HEK293 (cell line): Measurements from ENCODE around the gene KIRREL3.
A peak's percentile ranks its signal among the peaks of the same experiment; 100 is the strongest.

ENCODE experiments used
- CTCF ChIA-PET: fragments of 350-600 bp; formaldehyde crosslinking; extraction: SDS; loops from one replicate; lab custom pipeline; 2021; ENCODE audit warnings: antibody characterized with exemption; lab: Yijun Ruan, JAX
- POLR2A ChIA-PET: fragments of 300-600 bp; formaldehyde crosslinking; extraction: SDS; loops from one replicate; lab custom pipeline; 2020; ENCODE audit warnings: antibody characterized with exemption, inconsistent platforms; lab: Yijun Ruan, JAX
- H3K27ac ChIP-seq: fragments of 200-500 bp; sonication (Bioruptor generic); 2 replicates; pipeline ENCODE4 v1.5.1; 2014; ENCODE audit warnings: low read depth, low read length, control low read depth, inconsistent platforms; ENCODE audit errors: extremely low read depth
- H3K36me3 ChIP-seq, 2 experiments: fragments of 200-500 bp in 1 of 2; sonication (Bioruptor generic) in 1 of 2; 1 replicate in 1 of 2; 2 replicates in 1 of 2; pipeline ENCODE4 v1.5.1; 2014 to 2017; ENCODE audit warnings: inconsistent platforms in 2 of 2, low read length in 2 of 2; ENCODE audit not compliant: control insufficient read depth in 2 of 2, insufficient read depth in 1 of 2
- H3K4me1 ChIP-seq: fragments of 200-500 bp; sonication (Bioruptor generic); 2 replicates; pipeline ENCODE4 v1.5.1; 2014; ENCODE audit warnings: mild to moderate bottlenecking, low read length, inconsistent platforms; ENCODE audit not compliant: control insufficient read depth, insufficient read depth
- H3K4me3 ChIP-seq: 2 replicates; pipeline ENCODE4 v1.5.1; 2011; ENCODE audit warnings: low read depth, mild to moderate bottlenecking, control low read depth, low read length, moderate library complexity
- H3K9me3 ChIP-seq: fragments of 200-500 bp; sonication (Bioruptor generic); 2 replicates; pipeline ENCODE4 v1.5.1; 2014; ENCODE audit warnings: low read depth, low read length, inconsistent platforms; ENCODE audit not compliant: control insufficient read depth, insufficient read depth
- GFI1B ChIP-seq: fragments of 450-650 bp; formaldehyde crosslinking; IDR thresholded peaks from 2 replicates; pipeline ENCODE4 v1.5.1; 2016; ENCODE audit warnings: missing biosample characterization, missing genetic modification characterization
- HOXD13 ChIP-seq: sonication (generic); formaldehyde crosslinking; IDR thresholded peaks from 2 replicates; pipeline ENCODE4 v1.8.0; 2022; ENCODE audit warnings: missing genetic modification reagents, borderline replicate concordance
- RBAK ChIP-seq: fragments of 450-650 bp; formaldehyde crosslinking; IDR thresholded peaks from 2 replicates; pipeline ENCODE4 v1.5.1; 2016; ENCODE audit warnings: missing biosample characterization, missing genetic modification characterization
- SETDB1 ChIP-seq: IDR thresholded peaks from one replicate; pipeline ENCODE4 v1.6.1; 2017; ENCODE audit warnings: mild to moderate bottlenecking, low read length, moderate library complexity, mixed read lengths; ENCODE audit not compliant: insufficient read length
- SP2 ChIP-seq: fragments of 450-650 bp; formaldehyde crosslinking; IDR thresholded peaks from 2 replicates; pipeline ENCODE4 v1.5.1; 2016; ENCODE audit warnings: missing biosample characterization, missing genetic modification characterization
- SP3 ChIP-seq: fragments of 450-650 bp; formaldehyde crosslinking; IDR thresholded peaks from 2 replicates; pipeline ENCODE4 v1.5.1; 2016; ENCODE audit warnings: missing biosample characterization, missing genetic modification characterization
- YY2 ChIP-seq: fragments of 450-650 bp; formaldehyde crosslinking; IDR thresholded peaks from 2 replicates; pipeline ENCODE4 v1.5.1; 2016; ENCODE audit warnings: missing biosample characterization, missing genetic modification characterization
- ZBTB20 ChIP-seq: fragments of 450-650 bp; formaldehyde crosslinking; IDR thresholded peaks from 2 replicates; pipeline ENCODE4 v1.5.1; 2016; ENCODE audit warnings: missing biosample characterization, missing genetic modification characterization
- ZIC2 ChIP-seq: fragments of 450-650 bp; formaldehyde crosslinking; IDR thresholded peaks from 2 replicates; pipeline ENCODE4 v1.5.1; 2016; ENCODE audit warnings: missing biosample characterization, missing genetic modification characterization
- ZNF138 ChIP-seq: fragments of 450-650 bp; formaldehyde crosslinking; IDR thresholded peaks from 2 replicates; pipeline ENCODE4 v1.5.1; 2016; ENCODE audit warnings: missing biosample characterization, missing genetic modification characterization, borderline replicate concordance
- ZNF169 ChIP-seq: fragments of 450-650 bp; formaldehyde crosslinking; IDR thresholded peaks from 2 replicates; pipeline ENCODE4 v1.5.1; 2016; ENCODE audit warnings: missing biosample characterization, missing genetic modification characterization
- ZNF211 ChIP-seq: fragments of 450-650 bp; formaldehyde crosslinking; IDR thresholded peaks from 2 replicates; pipeline ENCODE4 v1.5.1; 2016; ENCODE audit warnings: low read depth, missing biosample characterization, missing genetic modification characterization
- ZNF214 ChIP-seq: fragments of 450-650 bp; formaldehyde crosslinking; IDR thresholded peaks from 2 replicates; pipeline ENCODE4 v1.5.1; 2017; ENCODE audit warnings: missing biosample characterization, mild to moderate bottlenecking, missing genetic modification characterization, borderline replicate concordance
- ZNF239 ChIP-seq: fragments of 450-650 bp; formaldehyde crosslinking; IDR thresholded peaks from 2 replicates; pipeline ENCODE4 v1.5.1; 2016; ENCODE audit warnings: missing biosample characterization, missing genetic modification characterization
- ZNF248 ChIP-seq: fragments of 450-650 bp; formaldehyde crosslinking; IDR thresholded peaks from 2 replicates; pipeline ENCODE4 v1.5.1; 2017; ENCODE audit warnings: missing biosample characterization, missing genetic modification characterization
- ZNF521 ChIP-seq: fragments of 450-650 bp; formaldehyde crosslinking; IDR thresholded peaks from 2 replicates; pipeline ENCODE4 v1.5.1; 2017; ENCODE audit warnings: missing biosample characterization, mild to moderate bottlenecking, missing genetic modification characterization
- ZNF548 ChIP-seq: fragments of 450-650 bp; formaldehyde crosslinking; IDR thresholded peaks from 2 replicates; pipeline ENCODE4 v1.5.1; 2016; ENCODE audit warnings: missing biosample characterization, missing genetic modification characterization
- ZNF654 ChIP-seq: fragments of 450-650 bp; formaldehyde crosslinking; IDR thresholded peaks from 2 replicates; pipeline ENCODE4 v1.5.1; 2016; ENCODE audit warnings: low read depth, missing biosample characterization, missing genetic modification characterization
- ZNF792 ChIP-seq: fragments of 450-650 bp; formaldehyde crosslinking; IDR thresholded peaks from 2 replicates; pipeline ENCODE4 v1.5.1; 2016; ENCODE audit warnings: missing biosample characterization, missing genetic modification characterization
- ZNF837 ChIP-seq: fragments of 450-650 bp; formaldehyde crosslinking; IDR thresholded peaks from 2 replicates; pipeline ENCODE4 v1.5.1; 2016; ENCODE audit warnings: missing biosample characterization, missing genetic modification characterization
- TF ChIP-seq, protein P1 (sequence below): fragments of 450-650 bp; formaldehyde crosslinking; IDR thresholded peaks from 2 replicates; pipeline ENCODE4 v1.5.1; 2016; ENCODE audit warnings: missing biosample characterization, missing genetic modification characterization
- TF ChIP-seq, protein P2 (sequence below): fragments of 450-650 bp; IDR thresholded peaks from 2 replicates; pipeline ENCODE4 v1.5.1; 2018; ENCODE audit warnings: missing biosample characterization, missing genetic modification characterization
- TF ChIP-seq, protein P3 (sequence below): fragments of 450-650 bp; formaldehyde crosslinking; IDR thresholded peaks from 2 replicates; pipeline ENCODE4 v1.5.1; 2016; ENCODE audit warnings: missing biosample characterization, missing genetic modification characterization, low read depth

KIRREL3 gene

DNA sequence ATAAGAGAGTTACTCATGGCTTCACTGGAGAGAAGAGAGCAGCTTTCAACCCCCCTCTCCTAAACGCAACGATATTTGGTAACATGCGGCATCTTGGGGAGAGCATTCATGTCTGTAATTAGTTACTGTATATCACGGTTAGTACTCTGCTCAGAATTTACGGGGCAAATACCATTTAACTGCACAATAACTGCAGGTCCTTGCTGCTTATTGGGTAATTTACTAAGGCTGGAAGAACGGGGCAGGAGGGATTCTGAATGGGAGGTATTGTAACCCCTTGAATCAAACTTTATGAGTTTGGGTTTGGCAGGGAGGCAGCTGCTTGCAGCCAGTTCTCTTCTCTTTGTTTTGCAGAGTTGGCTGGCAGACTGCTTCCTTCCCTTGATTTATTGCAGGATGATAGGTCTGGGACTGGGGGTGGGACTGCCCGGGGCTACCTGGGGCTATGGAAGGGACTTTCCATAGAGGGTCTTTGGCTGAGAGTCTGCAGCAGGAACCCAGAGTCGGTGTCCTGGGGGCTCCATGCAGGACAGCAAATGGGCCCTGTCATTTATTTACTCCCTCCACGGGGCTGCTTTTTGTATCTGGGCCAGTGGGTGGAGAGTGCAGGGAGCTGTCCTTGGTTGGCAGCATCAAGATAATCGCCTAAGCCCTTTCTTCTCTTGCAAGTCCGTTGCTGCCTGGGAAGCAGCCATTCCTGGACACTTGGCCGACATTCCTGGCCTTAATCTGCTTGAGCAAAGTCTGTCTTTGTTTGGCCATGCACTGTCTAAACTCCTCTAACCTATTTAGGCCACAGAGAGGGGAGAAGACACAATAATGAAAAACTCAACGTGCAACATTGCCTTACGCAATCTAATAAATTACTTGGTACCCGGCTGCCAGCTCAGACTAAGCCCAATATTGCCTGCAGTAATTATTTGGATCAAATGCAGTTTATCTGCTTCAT, 456.2 kb downstream of the KIRREL3 start:
- Histone ChIP-seq H3K27ac (no peak overlapping the region), H3K4me3 (no peak overlapping the region), H3K36me3 (no peaks in the 10 kb centered on the region), H3K4me1 (no peaks in the 10 kb centered on the region), H3K9me3 (no peaks in the 10 kb centered on the region)
- ChIA-PET CTCF (no interaction called here), POLR2A (no interaction called here)
- TF ChIP-seq SETDB1 (no peak), YY2 (no peak), ZIC2 (0 out of 2 replicates have a peak, but pooled peaks have one; percentile 11), ZNF214 (tag by site-specific recombination) (no peak), SP3 (tag by site-specific recombination) (no peak)
- TF ChIP-seq, protein P1, sequence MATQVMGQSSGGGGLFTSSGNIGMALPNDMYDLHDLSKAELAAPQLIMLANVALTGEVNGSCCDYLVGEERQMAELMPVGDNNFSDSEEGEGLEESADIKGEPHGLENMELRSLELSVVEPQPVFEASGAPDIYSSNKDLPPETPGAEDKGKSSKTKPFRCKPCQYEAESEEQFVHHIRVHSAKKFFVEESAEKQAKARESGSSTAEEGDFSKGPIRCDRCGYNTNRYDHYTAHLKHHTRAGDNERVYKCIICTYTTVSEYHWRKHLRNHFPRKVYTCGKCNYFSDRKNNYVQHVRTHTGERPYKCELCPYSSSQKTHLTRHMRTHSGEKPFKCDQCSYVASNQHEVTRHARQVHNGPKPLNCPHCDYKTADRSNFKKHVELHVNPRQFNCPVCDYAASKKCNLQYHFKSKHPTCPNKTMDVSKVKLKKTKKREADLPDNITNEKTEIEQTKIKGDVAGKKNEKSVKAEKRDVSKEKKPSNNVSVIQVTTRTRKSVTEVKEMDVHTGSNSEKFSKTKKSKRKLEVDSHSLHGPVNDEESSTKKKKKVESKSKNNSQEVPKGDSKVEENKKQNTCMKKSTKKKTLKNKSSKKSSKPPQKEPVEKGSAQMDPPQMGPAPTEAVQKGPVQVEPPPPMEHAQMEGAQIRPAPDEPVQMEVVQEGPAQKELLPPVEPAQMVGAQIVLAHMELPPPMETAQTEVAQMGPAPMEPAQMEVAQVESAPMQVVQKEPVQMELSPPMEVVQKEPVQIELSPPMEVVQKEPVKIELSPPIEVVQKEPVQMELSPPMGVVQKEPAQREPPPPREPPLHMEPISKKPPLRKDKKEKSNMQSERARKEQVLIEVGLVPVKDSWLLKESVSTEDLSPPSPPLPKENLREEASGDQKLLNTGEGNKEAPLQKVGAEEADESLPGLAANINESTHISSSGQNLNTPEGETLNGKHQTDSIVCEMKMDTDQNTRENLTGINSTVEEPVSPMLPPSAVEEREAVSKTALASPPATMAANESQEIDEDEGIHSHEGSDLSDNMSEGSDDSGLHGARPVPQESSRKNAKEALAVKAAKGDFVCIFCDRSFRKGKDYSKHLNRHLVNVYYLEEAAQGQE (tag by site-specific recombination): peak; percentile 91
- TF ChIP-seq, protein P2, sequence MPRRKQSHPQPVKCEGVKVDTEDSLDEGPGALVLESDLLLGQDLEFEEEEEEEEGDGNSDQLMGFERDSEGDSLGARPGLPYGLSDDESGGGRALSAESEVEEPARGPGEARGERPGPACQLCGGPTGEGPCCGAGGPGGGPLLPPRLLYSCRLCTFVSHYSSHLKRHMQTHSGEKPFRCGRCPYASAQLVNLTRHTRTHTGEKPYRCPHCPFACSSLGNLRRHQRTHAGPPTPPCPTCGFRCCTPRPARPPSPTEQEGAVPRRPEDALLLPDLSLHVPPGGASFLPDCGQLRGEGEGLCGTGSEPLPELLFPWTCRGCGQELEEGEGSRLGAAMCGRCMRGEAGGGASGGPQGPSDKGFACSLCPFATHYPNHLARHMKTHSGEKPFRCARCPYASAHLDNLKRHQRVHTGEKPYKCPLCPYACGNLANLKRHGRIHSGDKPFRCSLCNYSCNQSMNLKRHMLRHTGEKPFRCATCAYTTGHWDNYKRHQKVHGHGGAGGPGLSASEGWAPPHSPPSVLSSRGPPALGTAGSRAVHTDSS: no peak

DNA sequence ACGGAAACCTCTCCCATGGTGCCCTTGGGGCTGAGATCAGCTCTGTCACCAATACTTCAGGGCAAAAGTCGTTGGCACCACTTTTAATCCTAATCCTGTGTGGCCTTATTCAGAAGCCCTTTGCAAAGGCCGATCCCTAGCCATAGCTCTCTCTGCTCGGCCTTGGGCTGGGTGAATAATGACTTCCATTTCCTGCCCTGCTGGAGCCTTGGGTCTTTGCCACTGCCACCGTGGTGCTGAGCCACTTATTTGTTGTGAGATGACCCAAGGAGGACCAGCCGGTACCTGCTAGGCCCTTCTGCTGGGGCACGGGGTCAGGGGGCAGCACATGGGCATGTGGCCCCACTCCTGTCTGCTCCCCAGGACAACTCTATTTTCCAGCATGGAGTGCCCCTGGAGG, 456.9 kb downstream of the KIRREL3 start:
- ChIA-PET CTCF (no interaction called here), POLR2A (no interaction called here)
- Histone ChIP-seq H3K27ac (no peak overlapping the region), H3K4me1 (no peaks in the 10 kb centered on the region), H3K36me3 (no peaks in the 10 kb centered on the region), H3K4me3 (no peak overlapping the region), H3K9me3 (no peaks in the 10 kb centered on the region)
- no peak for TF ChIP-seq ZNF837 (tag by site-specific recombination)
- TF ChIP-seq ZNF138: no peak
- TF ChIP-seq ZNF248 (tag by site-specific recombination): no peak
- no peak for TF ChIP-seq ZNF169 (tag by site-specific recombination)
- no peak for TF ChIP-seq ZNF548
- TF ChIP-seq ZNF239 (tag by site-specific recombination): no peak
- no peak for TF ChIP-seq ZNF654
- TF ChIP-seq HOXD13 (CRISPR knock-in tag): no peak
- TF ChIP-seq SP2 (tag by site-specific recombination): no peak
- no peak for TF ChIP-seq GFI1B (tag by site-specific recombination)
- no peak for TF ChIP-seq ZNF521 (tag by site-specific recombination)
- no peak for TF ChIP-seq RBAK (tag by site-specific recombination)
- TF ChIP-seq ZNF792: no peak
- no peak for TF ChIP-seq ZNF211
- TF ChIP-seq ZBTB20 (tag by site-specific recombination): no peak
- TF ChIP-seq, protein P3, sequence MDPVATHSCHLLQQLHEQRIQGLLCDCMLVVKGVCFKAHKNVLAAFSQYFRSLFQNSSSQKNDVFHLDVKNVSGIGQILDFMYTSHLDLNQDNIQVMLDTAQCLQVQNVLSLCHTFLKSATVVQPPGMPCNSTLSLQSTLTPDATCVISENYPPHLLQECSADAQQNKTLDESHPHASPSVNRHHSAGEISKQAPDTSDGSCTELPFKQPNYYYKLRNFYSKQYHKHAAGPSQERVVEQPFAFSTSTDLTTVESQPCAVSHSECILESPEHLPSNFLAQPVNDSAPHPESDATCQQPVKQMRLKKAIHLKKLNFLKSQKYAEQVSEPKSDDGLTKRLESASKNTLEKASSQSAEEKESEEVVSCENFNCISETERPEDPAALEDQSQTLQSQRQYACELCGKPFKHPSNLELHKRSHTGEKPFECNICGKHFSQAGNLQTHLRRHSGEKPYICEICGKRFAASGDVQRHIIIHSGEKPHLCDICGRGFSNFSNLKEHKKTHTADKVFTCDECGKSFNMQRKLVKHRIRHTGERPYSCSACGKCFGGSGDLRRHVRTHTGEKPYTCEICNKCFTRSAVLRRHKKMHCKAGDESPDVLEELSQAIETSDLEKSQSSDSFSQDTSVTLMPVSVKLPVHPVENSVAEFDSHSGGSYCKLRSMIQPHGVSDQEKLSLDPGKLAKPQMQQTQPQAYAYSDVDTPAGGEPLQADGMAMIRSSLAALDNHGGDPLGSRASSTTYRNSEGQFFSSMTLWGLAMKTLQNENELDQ (tag by site-specific recombination): no peak
